HG02885 (cell line): Measurements from ENCODE around the gene HOMER3.
"Not testable (repeated sequence)": the region's sequence is repeated elsewhere in the genome, so short reads cannot be mapped to it uniquely, and the experiment has no call there.

Experiments used
- ATAC-seq: cut with Tn5 transposase; IDR thresholded peaks from one replicate; pipeline ENCODE4 v1.9.1; 2021; ENCODE audit warnings: mild to moderate bottlenecking; ENCODE audit not compliant: unreplicated experiment, poor library complexity

The HOMER3 gene

GRCh38 chr19:18904334-18905057, 36.5 kb downstream of the HOMER3 start:
- no peak for ATAC-seq

GRCh38 chr19:18903156-18904037, 37.6 kb downstream of the HOMER3 start:
- ATAC-seq = no peak

GRCh38 chr19:18902519-18902918, 38.5 kb downstream of the HOMER3 start:
- not testable (repeated sequence) for ATAC-seq

GRCh38 chr19:18901491-18901890, 39.5 kb downstream of the HOMER3 start:
- ATAC-seq = no peak

GRCh38 chr19:18900700-18901481, 40.1 kb downstream of the HOMER3 start:
- ATAC-seq = no peak

- no peak for ATAC-seq
Observed at GRCh38 chr19:18899624-18900560, 41.1 kb downstream of the HOMER3 start.

- ATAC-seq = no peak
Observed at GRCh38 chr19:18898607-18899408, 42.2 kb downstream of the HOMER3 start.

- ATAC-seq = no peak
Observed at GRCh38 chr19:18898081-18898606, 42.9 kb downstream of the HOMER3 start.

- ATAC-seq = no peak
Observed at GRCh38 chr19:18897094-18898029, 43.7 kb downstream of the HOMER3 start.

GRCh38 chr19:18896421-18896841, 44.6 kb downstream of the HOMER3 start:
- no peak for ATAC-seq

- no peak for ATAC-seq
Observed at GRCh38 chr19:18895824-18896341, 45.1 kb downstream of the HOMER3 start, which contains the start of gene CERS1. TSS of gene CERS1 (minus strand) at chr19:18896158. CDS start at chr19:18896072, 86 bp downstream.

- no peak for ATAC-seq
Observed at GRCh38 chr19:18895038-18895823, 45.8 kb downstream of the HOMER3 start.

GRCh38 chr19:18894254-18895037, 46.6 kb downstream of the HOMER3 start:
- ATAC-seq = no peak

GRCh38 chr19:18893587-18894253, 47.3 kb downstream of the HOMER3 start:
- no peak for ATAC-seq
